Stimulated activated CD8-positive, alpha-beta memory T cell treated with anti-CD3 and anti-CD28 coated beads, Interleukin-4, amount 100 ng/mL, for 4 hours (primary cell): ENCODE data around the gene SFTPD.
"Not testable (repeated sequence)": the region's sequence is repeated elsewhere in the genome, so short reads cannot be mapped to it uniquely, and the experiment has no call there.

ENCODE experiments used
- DNase-seq, 2 donors: peaks; one replicate each; pipeline ENCODE4 v3.0.0-alpha.2; 2020; ENCODE audit warnings: low read depth in 2 of 2, low spot score in 1 of 2

Gene SFTPD

GRCh38 chr10:79927111-79927828, 21.6 kb downstream of the SFTPD start:
- no peak for DNase-seq

- no peak for DNase-seq
Measured at GRCh38 chr10:79926037-79926436, 22.9 kb downstream of the SFTPD start.

GRCh38 chr10:79925614-79926013, 23.3 kb downstream of the SFTPD start:
- DNase-seq: no peak

- DNase-seq: no peak
Measured at GRCh38 chr10:79923669-79924068, 25.2 kb downstream of the SFTPD start.

GRCh38 chr10:79923145-79923544, 25.8 kb downstream of the SFTPD start:
- no peak for DNase-seq

- not testable (repeated sequence) for DNase-seq
Measured at GRCh38 chr10:79922011-79922412, 26.9 kb downstream of the SFTPD start.

- not testable (repeated sequence) for DNase-seq
Measured at GRCh38 chr10:79915838-79916237, 33.1 kb downstream of the SFTPD start.

GRCh38 chr10:79914512-79914911, 34.4 kb downstream of the SFTPD start:
- DNase-seq: not testable (repeated sequence)

- no peak for DNase-seq
Measured at GRCh38 chr10:79910836-79911235, 38.1 kb downstream of the SFTPD start.

GRCh38 chr10:79910344-79910743, 38.6 kb downstream of the SFTPD start:
- DNase-seq: no peak

- DNase-seq: no peak
Measured at GRCh38 chr10:79905322-79906314, 43.3 kb downstream of the SFTPD start.

GRCh38 chr10:79904671-79905321, 44.1 kb downstream of the SFTPD start:
- no peak for DNase-seq

- not testable (repeated sequence) for DNase-seq
Measured at GRCh38 chr10:79901571-79901970, 47.3 kb downstream of the SFTPD start.

GRCh38 chr10:79898597-79899325, 50.1 kb downstream of the SFTPD start:
- no peak for DNase-seq

- not testable (repeated sequence) for DNase-seq
Measured at GRCh38 chr10:79892896-79893295, 56.0 kb downstream of the SFTPD start.

GRCh38 chr10:79890469-79890868, 58.4 kb downstream of the SFTPD start:
- no peak for DNase-seq

- DNase-seq: not testable (repeated sequence)
Measured at GRCh38 chr10:79888984-79889383, 59.9 kb downstream of the SFTPD start.
